SK-N-SH treated with all-trans-retinoic acid at 6 μM for 48 hours (cell line): ENCODE data around the gene ATP2C1.

Source experiments
- ATAC-seq: fragments of 200-7000 bp; cut with Tn5 transposase; 3 replicates; pipeline ENCODE4 v1.9.1; 2020; ENCODE audit warnings: mild to moderate bottlenecking, moderate library complexity
- ARNTL ChIP-seq: fragments of 450-650 bp; formaldehyde crosslinking; IDR thresholded peaks from 2 replicates; pipeline ENCODE4 v1.5.0; 2020; ENCODE audit warnings: low read depth, mild to moderate bottlenecking, moderate library complexity, borderline replicate concordance
- BACH2 ChIP-seq: fragments of 250-450 bp; sonication (Bioruptor Pico); IDR thresholded peaks from 2 replicates; pipeline ENCODE4 v1.9.0; 2021; ENCODE audit warnings: mild to moderate bottlenecking, borderline replicate concordance
- CSDC2 ChIP-seq: fragments of 250-450 bp; sonication (Bioruptor Pico); IDR thresholded peaks from 2 replicates; pipeline ENCODE4 v1.5.0; 2020; ENCODE audit warnings: mild to moderate bottlenecking, moderate library complexity
- CSRNP3 ChIP-seq: fragments of 250-450 bp; sonication (Bioruptor Pico); IDR thresholded peaks from 2 replicates; pipeline ENCODE4 v1.5.1; 2021; ENCODE audit warnings: mild to moderate bottlenecking, moderate library complexity
- ESRRG ChIP-seq: fragments of 250-450 bp; sonication (Bioruptor Pico); IDR thresholded peaks from 2 replicates; pipeline ENCODE4 v1.6.1; 2021; ENCODE audit warnings: mild to moderate bottlenecking
- GLIS3 ChIP-seq: fragments of 250-450 bp; sonication (Bioruptor Pico); IDR thresholded peaks from 2 replicates; pipeline ENCODE4 v1.5.0; 2020; ENCODE audit warnings: mild to moderate bottlenecking, moderate library complexity
- ISL1 ChIP-seq: fragments of 250-450 bp; sonication (Bioruptor Pico); IDR thresholded peaks from 2 replicates; pipeline ENCODE4 v2.1.2; 2022; ENCODE audit warnings: mild to moderate bottlenecking, moderate library complexity
- OSR1 ChIP-seq: fragments of 250-450 bp; sonication (Bioruptor Pico); IDR thresholded peaks from 2 replicates; pipeline ENCODE4 v1.8.0; 2022; ENCODE audit warnings: moderate library complexity, mild to moderate bottlenecking, inconsistent platforms
- POU6F1 ChIP-seq: fragments of 250-450 bp; sonication (Bioruptor Pico); IDR thresholded peaks from 2 replicates; pipeline ENCODE4 v1.8.0; 2021; ENCODE audit warnings: low read depth, mild to moderate bottlenecking, moderate library complexity, borderline replicate concordance
- PPARA ChIP-seq: fragments of 250-450 bp; sonication (Bioruptor Pico); IDR thresholded peaks from 2 replicates; pipeline ENCODE4 v1.5.0; 2020; ENCODE audit warnings: mild to moderate bottlenecking, borderline replicate concordance
- RARB ChIP-seq: fragments of 250-450 bp; sonication (Bioruptor Pico); IDR thresholded peaks from 2 replicates; pipeline ENCODE4 v1.8.0; 2021; ENCODE audit warnings: mild to moderate bottlenecking, moderate library complexity
- SNAI2 ChIP-seq: fragments of 250-450 bp; sonication (Bioruptor Pico); IDR thresholded peaks from 2 replicates; pipeline ENCODE4 v1.5.0; 2020; ENCODE audit warnings: mild to moderate bottlenecking, moderate library complexity
- TCF4 ChIP-seq: fragments of 250-450 bp; sonication (Bioruptor Pico); IDR thresholded peaks from 2 replicates; pipeline ENCODE4 v1.8.0; 2021; ENCODE audit warnings: mild to moderate bottlenecking, moderate library complexity, borderline replicate concordance
- TOX ChIP-seq: fragments of 250-450 bp; sonication (Bioruptor Pico); IDR thresholded peaks from 2 replicates; pipeline ENCODE4 v1.8.0; 2021; ENCODE audit warnings: mild to moderate bottlenecking, moderate library complexity, borderline replicate concordance
- ZC3H10 ChIP-seq: fragments of 250-450 bp; sonication (Bioruptor Pico); IDR thresholded peaks from 2 replicates; pipeline ENCODE4 v1.5.1; 2021; ENCODE audit warnings: mild to moderate bottlenecking, moderate library complexity
- ZFP3 ChIP-seq: fragments of 250-450 bp; sonication (Bioruptor Pico); IDR thresholded peaks from 2 replicates; pipeline ENCODE4 v1.5.0; 2020; ENCODE audit warnings: mild to moderate bottlenecking, moderate library complexity
- ZFP30 ChIP-seq: fragments of 450-650 bp; formaldehyde crosslinking; IDR thresholded peaks from 2 replicates; pipeline ENCODE4 v1.5.0; 2022; ENCODE audit warnings: mild to moderate bottlenecking, moderate library complexity
- ZNF565 ChIP-seq: fragments of 450-650 bp; formaldehyde crosslinking; conservative IDR thresholded peaks from 2 replicates; pipeline ENCODE4 v1.5.0; 2020; ENCODE audit warnings: low read depth, mild to moderate bottlenecking, moderate library complexity
- ZNF8 ChIP-seq: fragments of 450-650 bp; formaldehyde crosslinking; IDR thresholded peaks from 2 replicates; pipeline ENCODE4 v1.5.0; 2020; ENCODE audit warnings: mild to moderate bottlenecking, moderate library complexity
- TF ChIP-seq, protein P1 (sequence below): fragments of 250-450 bp; sonication (Bioruptor Pico); IDR thresholded peaks from 2 replicates; pipeline ENCODE4 v1.5.1; 2020; ENCODE audit warnings: low read depth, mild to moderate bottlenecking, moderate library complexity
- TF ChIP-seq, protein P2 (sequence below): fragments of 250-450 bp; sonication (Bioruptor Pico); IDR thresholded peaks from 2 replicates; pipeline ENCODE4 v1.5.0; 2020; ENCODE audit warnings: mild to moderate bottlenecking, moderate library complexity

The ATP2C1 gene

GRCh38 chr3:130878464-130878863, 15.4 kb upstream of the ATP2C1 start:
- ATAC-seq, result no peak
- TF ChIP-seq PPARA (CRISPR knock-in tag) (no peak), ARNTL (CRISPR knock-in tag) (no peak), ZNF565 (CRISPR knock-in tag) (no peak), CSDC2 (CRISPR knock-in tag) (no peak), ZFP30 (CRISPR knock-in tag) (no peak), BACH2 (CRISPR knock-in tag) (no peak), ESRRG (CRISPR knock-in tag) (no peak), GLIS3 (no peak), TCF4 (no peak), SNAI2 (CRISPR knock-in tag) (no peak), ZC3H10 (CRISPR knock-in tag) (no peak)
- TF ChIP-seq, protein P1, sequence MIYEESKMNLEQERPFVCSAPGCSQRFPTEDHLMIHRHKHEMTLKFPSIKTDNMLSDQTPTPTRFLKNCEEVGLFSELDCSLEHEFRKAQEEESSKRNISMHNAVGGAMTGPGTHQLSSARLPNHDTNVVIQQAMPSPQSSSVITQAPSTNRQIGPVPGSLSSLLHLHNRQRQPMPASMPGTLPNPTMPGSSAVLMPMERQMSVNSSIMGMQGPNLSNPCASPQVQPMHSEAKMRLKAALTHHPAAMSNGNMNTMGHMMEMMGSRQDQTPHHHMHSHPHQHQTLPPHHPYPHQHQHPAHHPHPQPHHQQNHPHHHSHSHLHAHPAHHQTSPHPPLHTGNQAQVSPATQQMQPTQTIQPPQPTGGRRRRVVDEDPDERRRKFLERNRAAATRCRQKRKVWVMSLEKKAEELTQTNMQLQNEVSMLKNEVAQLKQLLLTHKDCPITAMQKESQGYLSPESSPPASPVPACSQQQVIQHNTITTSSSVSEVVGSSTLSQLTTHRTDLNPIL (CRISPR knock-in tag), result no peak

- TF ChIP-seq ZNF565 (CRISPR knock-in tag) (no peak), BACH2 (CRISPR knock-in tag) (no peak), ZC3H10 (CRISPR knock-in tag) (no peak), SNAI2 (CRISPR knock-in tag) (no peak), ZFP30 (CRISPR knock-in tag) (no peak), CSRNP3 (CRISPR knock-in tag) (no peak), ZFP3 (CRISPR knock-in tag) (no peak)
- TF ChIP-seq, protein P2, sequence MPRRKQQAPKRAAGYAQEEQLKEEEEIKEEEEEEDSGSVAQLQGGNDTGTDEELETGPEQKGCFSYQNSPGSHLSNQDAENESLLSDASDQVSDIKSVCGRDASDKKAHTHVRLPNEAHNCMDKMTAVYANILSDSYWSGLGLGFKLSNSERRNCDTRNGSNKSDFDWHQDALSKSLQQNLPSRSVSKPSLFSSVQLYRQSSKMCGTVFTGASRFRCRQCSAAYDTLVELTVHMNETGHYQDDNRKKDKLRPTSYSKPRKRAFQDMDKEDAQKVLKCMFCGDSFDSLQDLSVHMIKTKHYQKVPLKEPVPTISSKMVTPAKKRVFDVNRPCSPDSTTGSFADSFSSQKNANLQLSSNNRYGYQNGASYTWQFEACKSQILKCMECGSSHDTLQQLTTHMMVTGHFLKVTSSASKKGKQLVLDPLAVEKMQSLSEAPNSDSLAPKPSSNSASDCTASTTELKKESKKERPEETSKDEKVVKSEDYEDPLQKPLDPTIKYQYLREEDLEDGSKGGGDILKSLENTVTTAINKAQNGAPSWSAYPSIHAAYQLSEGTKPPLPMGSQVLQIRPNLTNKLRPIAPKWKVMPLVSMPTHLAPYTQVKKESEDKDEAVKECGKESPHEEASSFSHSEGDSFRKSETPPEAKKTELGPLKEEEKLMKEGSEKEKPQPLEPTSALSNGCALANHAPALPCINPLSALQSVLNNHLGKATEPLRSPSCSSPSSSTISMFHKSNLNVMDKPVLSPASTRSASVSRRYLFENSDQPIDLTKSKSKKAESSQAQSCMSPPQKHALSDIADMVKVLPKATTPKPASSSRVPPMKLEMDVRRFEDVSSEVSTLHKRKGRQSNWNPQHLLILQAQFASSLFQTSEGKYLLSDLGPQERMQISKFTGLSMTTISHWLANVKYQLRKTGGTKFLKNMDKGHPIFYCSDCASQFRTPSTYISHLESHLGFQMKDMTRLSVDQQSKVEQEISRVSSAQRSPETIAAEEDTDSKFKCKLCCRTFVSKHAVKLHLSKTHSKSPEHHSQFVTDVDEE (CRISPR knock-in tag), result no peak
- TF ChIP-seq, all 23 proteins: peak for 0
- no peak for ATAC-seq
Measured at GRCh38 chr3:130889416-130889946, 4.4 kb upstream of the ATP2C1 start.

DNA sequence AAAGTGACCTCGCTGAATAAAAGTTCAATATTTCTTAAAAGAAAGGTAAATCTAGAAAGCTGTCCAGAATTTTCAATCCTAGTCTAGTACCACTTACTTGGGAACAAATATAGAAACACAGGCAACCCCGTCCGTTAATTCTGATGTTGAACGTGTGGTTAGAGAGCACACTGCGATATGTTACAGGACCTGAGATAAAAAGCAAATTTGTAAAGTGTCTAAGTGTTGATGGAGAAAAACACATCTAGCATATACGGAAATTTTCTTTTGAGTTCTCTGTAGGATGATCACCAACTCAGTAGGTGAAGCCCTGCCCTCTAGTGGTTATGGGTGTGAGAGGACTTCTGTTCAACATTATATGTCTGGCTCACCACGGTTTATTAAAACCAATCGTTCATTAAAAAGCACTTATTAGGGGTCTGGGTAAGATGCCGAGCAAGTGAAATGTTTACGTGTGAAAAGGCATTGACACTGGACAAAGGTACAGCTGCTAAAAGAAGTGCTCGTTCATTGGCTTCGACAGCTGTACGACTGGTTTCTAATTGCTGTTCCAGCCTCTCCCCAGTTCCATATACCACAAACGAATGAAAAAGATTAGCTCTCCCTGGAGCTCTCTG, 1.0 kb upstream of the ATP2C1 start:
- no peak for TF ChIP-seq ISL1
- TF ChIP-seq TCF4, result no peak
- TF ChIP-seq CSRNP3 (CRISPR knock-in tag), result no peak
- no peak for TF ChIP-seq ZNF8 (CRISPR knock-in tag)
- no peak for TF ChIP-seq GLIS3
- TF ChIP-seq ARNTL (CRISPR knock-in tag), result no peak
- no peak for TF ChIP-seq ZNF565 (CRISPR knock-in tag)
- TF ChIP-seq ZFP30 (CRISPR knock-in tag), result no peak
- no peak for TF ChIP-seq OSR1 (CRISPR knock-in tag)
- ATAC-seq, result peak; percentile 75

- ATAC-seq, result peak; percentile 25
- TF ChIP-seq OSR1 (CRISPR knock-in tag), result no peak
- TF ChIP-seq POU6F1 (CRISPR knock-in tag), result no peak
- TF ChIP-seq RARB (CRISPR knock-in tag), result no peak
- TF ChIP-seq TOX (CRISPR knock-in tag), result no peak
- TF ChIP-seq GLIS3, result no peak
- TF ChIP-seq, protein P1 (CRISPR knock-in tag), result no peak
- no peak for TF ChIP-seq ESRRG (CRISPR knock-in tag)
- no peak for TF ChIP-seq BACH2 (CRISPR knock-in tag)
- TF ChIP-seq PPARA (CRISPR knock-in tag), result no peak
- no peak for TF ChIP-seq ZC3H10 (CRISPR knock-in tag)
- TF ChIP-seq ZNF8 (CRISPR knock-in tag), result no peak
- no peak for TF ChIP-seq TCF4
- no peak for TF ChIP-seq ZNF565 (CRISPR knock-in tag)
- no peak for TF ChIP-seq ISL1
- no peak for TF ChIP-seq CSDC2 (CRISPR knock-in tag)
Measured at GRCh38 chr3:130894130-130894985, 474 bp downstream of the ATP2C1 start.
